Mesodermal cell (in vitro differentiated cells): Measurements from ENCODE around the gene DLGAP3.

Experiments used
- H3K27ac ChIP-seq: 2 replicates; pipeline ENCODE4 v1.7.0; 2013; ENCODE audit warnings: mild to moderate bottlenecking, low read depth, low read length, moderate library complexity; ENCODE audit not compliant: severe bottlenecking
- H3K36me3 ChIP-seq: 2 replicates; pipeline ENCODE4 v1.7.1; 2013; ENCODE audit warnings: mild to moderate bottlenecking, low read length, moderate library complexity; ENCODE audit not compliant: control insufficient read depth, insufficient read depth
- H3K4me1 ChIP-seq: one replicate; pipeline ENCODE4 v1.7.1; 2013; ENCODE audit warnings: mild to moderate bottlenecking, low read length; ENCODE audit not compliant: insufficient read depth, control insufficient read depth, poor library complexity, severe bottlenecking
- H3K4me3 ChIP-seq: 2 replicates; pipeline ENCODE4 v1.7.0; 2013; ENCODE audit warnings: low read length, control low read depth, mild to moderate bottlenecking; ENCODE audit not compliant: insufficient read depth, poor library complexity, severe bottlenecking; ENCODE audit errors: extremely low read depth
- H3K9me3 ChIP-seq: 2 replicates; pipeline ENCODE4 v1.7.1; 2013; ENCODE audit warnings: mild to moderate bottlenecking, low read length, moderate library complexity; ENCODE audit not compliant: control insufficient read depth
- WGBS, 2 experiments: methylation state at CpG; one replicate each; pipeline ENCODE4 v1.1.5; 2013; ENCODE audit warnings: missing lambda C conversion rate in 2 of 2; ENCODE audit not compliant: insufficient coverage in 2 of 2; 5-methylcytosine and 5-hydroxymethylcytosine counted together

DLGAP3 gene

GRCh38 chr1:34867415-34867814, 62.0 kb downstream of the DLGAP3 start:
- no peak overlapping the region for H3K4me3 ChIP-seq
- H3K36me3 ChIP-seq = no peaks in the 10 kb centered on the region
- no peaks in the 10 kb centered on the region for H3K4me1 ChIP-seq
- WGBS, 2 experiments = 90 to 91% methylated on average over 6 of the region's 6 CpGs
- H3K9me3 ChIP-seq = no peaks in the 10 kb centered on the region
- H3K27ac ChIP-seq = no peak overlapping the region

GRCh38 chr1:34866762-34867109, 62.7 kb downstream of the DLGAP3 start:
- Histone ChIP-seq H3K4me3 (peak overlapping the region; percentile 54), H3K27ac (no peak overlapping the region), H3K4me1 (no peaks in the 10 kb centered on the region), H3K9me3 (no peaks in the 10 kb centered on the region), H3K36me3 (no peaks in the 10 kb centered on the region)
- WGBS, 2 experiments = 54 to 64% methylated on average over 8 of the region's 9 CpGs

- peak overlapping the region; percentile 54 for H3K4me3 ChIP-seq
- no peaks in the 10 kb centered on the region for H3K9me3 ChIP-seq
- 3 to 6% methylated on average over 66 to 81 of the region's 81 CpGs for WGBS, 2 experiments
- H3K4me1 ChIP-seq = no peaks in the 10 kb centered on the region
- H3K27ac ChIP-seq = no peak overlapping the region
- H3K36me3 ChIP-seq = no peaks in the 10 kb centered on the region
Measured at GRCh38 chr1:34865981-34866761, 63.3 kb downstream of the DLGAP3 start.

GRCh38 chr1:34865573-34865972, 63.9 kb downstream of the DLGAP3 start:
- Histone ChIP-seq H3K27ac (no peak overlapping the region), H3K4me1 (no peaks in the 10 kb centered on the region), H3K4me3 (peak overlapping the region; percentile 54), H3K9me3 (no peaks in the 10 kb centered on the region), H3K36me3 (no peaks in the 10 kb centered on the region)
- WGBS, 2 experiments = 53 to 54% methylated on average over 22 to 23 of the region's 25 CpGs

- H3K36me3 ChIP-seq = no peaks in the 10 kb centered on the region
- H3K9me3 ChIP-seq = no peaks in the 10 kb centered on the region
- no peak overlapping the region for H3K4me3 ChIP-seq
- WGBS, 2 experiments = 60 to 94% methylated on average over 1 to 8 of the region's 8 CpGs
- no peak overlapping the region for H3K27ac ChIP-seq
- no peaks in the 10 kb centered on the region for H3K4me1 ChIP-seq
Measured at GRCh38 chr1:34864759-34865158, 64.7 kb downstream of the DLGAP3 start.

GRCh38 chr1:34863501-34863900, 65.9 kb downstream of the DLGAP3 start:
- peaks cover under 1% of the 10 kb centered on the region for H3K4me1 ChIP-seq
- H3K27ac ChIP-seq = no peak overlapping the region
- H3K36me3 ChIP-seq = no peaks in the 10 kb centered on the region
- no peaks in the 10 kb centered on the region for H3K9me3 ChIP-seq
- no peak overlapping the region for H3K4me3 ChIP-seq

- H3K27ac ChIP-seq = peak within 1 kb of the TSS; percentile 29
- WGBS, 2 experiments = 0 to 2% methylated on average over 42 to 44 of the region's 47 CpGs
Measured at GRCh38 chr1:34859446-34860200, 69.8 kb downstream of the DLGAP3 start, which contains the start of gene SMIM12. Gene SMIM12, minus strand, starts transcription at chr1:34859749. Its CDS starts 3,772 bp downstream, at chr1:34855977.

GRCh38 chr1:34858901-34859445, 70.5 kb downstream of the DLGAP3 start:
- H3K4me1 ChIP-seq = peaks cover 6% of the 10 kb centered on the region
- WGBS, 2 experiments = 1 to 2% methylated on average over 15 of the region's 15 CpGs
- H3K27ac ChIP-seq = peak overlapping the region; percentile 29

More at GRCh38 chr1:34859446-34860200, 69.8 kb downstream of the DLGAP3 start, which contains the start of gene SMIM12:
- peaks cover 6% of the 10 kb centered on the region for H3K4me1 ChIP-seq
- peaks cover 25% of the 10 kb centered on the region for H3K36me3 ChIP-seq
- no peaks in the 10 kb centered on the region for H3K9me3 ChIP-seq
- H3K4me3 ChIP-seq = peak within 1 kb of the TSS; percentile 99

GRCh38 chr1:34856697-34857096, 72.8 kb downstream of the DLGAP3 start:
- whole genome bisulfite sequencing, 2 experiments = 58 to 88% methylated on average over 1 to 2 of the region's 6 CpGs
- Histone ChIP-seq H3K4me3 (no peak overlapping the region), H3K27ac (no peak overlapping the region), H3K9me3 (no peaks in the 10 kb centered on the region), H3K36me3 (peaks cover 37% of the 10 kb centered on the region), H3K4me1 (peaks cover 10% of the 10 kb centered on the region)

More at GRCh38 chr1:34858901-34859445, 70.5 kb downstream of the DLGAP3 start:
- peak overlapping the region; percentile 99 for H3K4me3 ChIP-seq
- H3K9me3 ChIP-seq = no peaks in the 10 kb centered on the region
- H3K36me3 ChIP-seq = peaks cover 30% of the 10 kb centered on the region

- 1 to 4% methylated on average over 5 to 6 of the region's 6 CpGs for WGBS, 2 experiments
- Histone ChIP-seq H3K4me1 (peaks cover 6% of the 10 kb centered on the region), H3K4me3 (no peak overlapping the region), H3K9me3 (no peaks in the 10 kb centered on the region), H3K27ac (peak overlapping the region; percentile 36), H3K36me3 (peaks cover 68% of the 10 kb centered on the region)
Measured at GRCh38 chr1:34852677-34853217, 76.7 kb downstream of the DLGAP3 start.
